Tibial nerve (tissue), 4 donors: ENCODE measurements around the gene STXBP6. TPM values are rescaled to one million over a fixed set of nuclear protein-coding genes. Genes with fewer than 3 reads are reported as not detected.

Source experiments
- DNase-seq, 2 donors: peaks; one replicate each; pipeline ENCODE4 v3.0.0-alpha.2; 2019; ENCODE audit warnings: low spot score in 2 of 2
- H3K27ac ChIP-seq, 4 donors: fragments of 200-600 bp; sonication (generic) in 3 of 4; one replicate each; pipeline ENCODE4 v1.5.1; 2017 to 2019; ENCODE audit warnings: mild to moderate bottlenecking in 1 of 4
- H3K27me3 ChIP-seq, 2 donors: fragments of 200-600 bp; sonication (generic) in 1 of 2; one replicate each; pipeline versions ENCODE4 v1.5.1 to v1.6.0; 2017 to 2019
- H3K36me3 ChIP-seq, 3 donors: fragments of 200-600 bp; sonication (generic); one replicate each; pipeline ENCODE4 v1.5.1; 2018 to 2019
- H3K4me1 ChIP-seq, 4 donors: fragments of 200-600 bp; sonication (generic) in 3 of 4; one replicate each; pipeline ENCODE4 v1.5.1; 2017 to 2019
- H3K4me3 ChIP-seq, 4 donors: fragments of 200-600 bp; sonication (generic) in 3 of 4; one replicate each; pipeline ENCODE4 v1.5.1; 2017 to 2019; ENCODE audit warnings: mild to moderate bottlenecking in 1 of 4, moderate library complexity in 1 of 4
- H3K9me3 ChIP-seq, 4 donors: fragments of 200-600 bp; sonication (generic) in 3 of 4; one replicate each; pipeline ENCODE4 v1.5.1; 2017 to 2019
- EP300 ChIP-seq, 2 donors: sonication (generic); formaldehyde crosslinking; IDR thresholded peaks; one replicate each; pipeline ENCODE4 v1.6.1; 2017; ENCODE audit warnings: antibody characterized with exemption in 2 of 2, mild to moderate bottlenecking in 1 of 2
- POLR2A ChIP-seq, 2 donors: fragments of 450-650 bp; IDR thresholded peaks; one replicate each; pipeline ENCODE4 v1.6.1; 2017; ENCODE audit warnings: antibody characterized with exemption in 2 of 2, mild to moderate bottlenecking in 2 of 2, moderate library complexity in 2 of 2
- WGBS, 2 donors: methylation state at CpG; one replicate each; pipeline ENCODE4 v1.1.5; 2018; 5-methylcytosine and 5-hydroxymethylcytosine counted together
- total RNA-seq, 4 donors: library from RNA; depleted of rRNA; stranded (reverse); fragments of >200 nt; gene quantifications; one replicate each; pipeline ENCODE4 v1.1.0, GENCODE V29; 2016
- TF ChIP-seq, protein P1 (sequence below), 5 experiments: fragments of 200-600 bp in 3 of 5; fragments of 450-650 bp in 2 of 5; sonication (generic) in 3 of 5; IDR thresholded peaks; one replicate each; pipeline ENCODE4 v1.5.1; 2016 to 2019; ENCODE audit warnings: antibody characterized with exemption in 5 of 5, mild to moderate bottlenecking in 3 of 5, moderate library complexity in 2 of 5

STXBP6 gene
- total RNA-seq, 4 donors from 2014 or later = 12.6 to 42.6 (median 33.5) TPM

DNA sequence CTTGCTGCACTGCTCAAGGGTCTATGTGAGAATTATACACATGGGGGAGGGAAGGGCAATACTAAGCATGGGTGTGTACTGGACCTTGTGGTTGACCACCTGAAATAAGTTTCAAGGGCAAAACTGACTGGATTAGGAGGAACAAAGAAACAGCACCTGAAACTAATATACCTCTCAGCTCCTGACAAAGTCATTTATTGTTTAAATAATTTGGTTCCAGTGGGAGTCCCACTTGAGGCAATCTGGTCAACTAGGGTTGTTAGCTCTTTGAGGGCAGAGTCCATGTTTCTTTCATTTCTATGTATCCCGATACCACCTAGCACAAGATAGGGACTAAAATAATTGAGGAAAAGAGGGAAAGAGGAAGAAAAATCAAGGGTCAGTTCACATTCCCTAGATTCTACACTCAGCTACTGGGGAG lies 45.5 kb downstream of the STXBP6 start:
- no peaks in the 10 kb centered on the region for H3K9me3 ChIP-seq
- H3K4me3 ChIP-seq = no peak overlapping the region
- 90 to 94% methylated on average over 1 of the region's 1 CpG for WGBS, 2 donors
- DNase-seq = no peak
- no peaks in the 10 kb centered on the region for H3K27me3 ChIP-seq
- TF ChIP-seq POLR2A (IDR thresholded peaks at IDR 0.05) (no peak), EP300 (IDR thresholded peaks at IDR 0.05) (no peak)
- TF ChIP-seq, protein P1, sequence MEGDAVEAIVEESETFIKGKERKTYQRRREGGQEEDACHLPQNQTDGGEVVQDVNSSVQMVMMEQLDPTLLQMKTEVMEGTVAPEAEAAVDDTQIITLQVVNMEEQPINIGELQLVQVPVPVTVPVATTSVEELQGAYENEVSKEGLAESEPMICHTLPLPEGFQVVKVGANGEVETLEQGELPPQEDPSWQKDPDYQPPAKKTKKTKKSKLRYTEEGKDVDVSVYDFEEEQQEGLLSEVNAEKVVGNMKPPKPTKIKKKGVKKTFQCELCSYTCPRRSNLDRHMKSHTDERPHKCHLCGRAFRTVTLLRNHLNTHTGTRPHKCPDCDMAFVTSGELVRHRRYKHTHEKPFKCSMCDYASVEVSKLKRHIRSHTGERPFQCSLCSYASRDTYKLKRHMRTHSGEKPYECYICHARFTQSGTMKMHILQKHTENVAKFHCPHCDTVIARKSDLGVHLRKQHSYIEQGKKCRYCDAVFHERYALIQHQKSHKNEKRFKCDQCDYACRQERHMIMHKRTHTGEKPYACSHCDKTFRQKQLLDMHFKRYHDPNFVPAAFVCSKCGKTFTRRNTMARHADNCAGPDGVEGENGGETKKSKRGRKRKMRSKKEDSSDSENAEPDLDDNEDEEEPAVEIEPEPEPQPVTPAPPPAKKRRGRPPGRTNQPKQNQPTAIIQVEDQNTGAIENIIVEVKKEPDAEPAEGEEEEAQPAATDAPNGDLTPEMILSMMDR (IDR thresholded peaks at IDR 0.05) = no peak
- no peaks in the 10 kb centered on the region for H3K36me3 ChIP-seq
- H3K4me1 ChIP-seq = peaks cover 0 to 18% (median 5%) of the 10 kb centered on the region in 4 donors
- no peak overlapping the region for H3K27ac ChIP-seq

DNA sequence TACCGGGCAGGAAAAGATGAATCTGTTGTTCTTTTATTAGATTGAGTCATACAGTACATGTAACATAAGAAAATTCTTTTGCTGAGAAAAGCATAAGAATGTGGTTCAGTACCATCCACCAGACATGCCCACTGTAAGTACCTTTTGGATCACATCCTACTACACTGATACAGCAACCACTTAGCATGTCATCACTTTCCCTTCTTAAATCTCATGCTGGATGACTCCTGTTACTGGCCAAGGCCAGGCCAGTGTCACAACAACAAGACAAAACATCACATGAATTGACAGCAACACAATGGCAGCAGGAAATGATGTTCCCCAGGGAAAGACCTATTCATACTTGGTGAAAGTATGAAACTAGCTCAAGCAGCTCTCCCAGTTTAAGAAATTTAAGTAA lies 46.4 kb downstream of the STXBP6 start:
- Histone ChIP-seq H3K4me3 (no peak overlapping the region), H3K27ac (no peak overlapping the region), H3K4me1 (peaks cover 0 to 18% (median 5%) of the 10 kb centered on the region in 4 donors), H3K27me3 (no peaks in the 10 kb centered on the region), H3K9me3 (no peaks in the 10 kb centered on the region), H3K36me3 (no peaks in the 10 kb centered on the region)
- DNase-seq = no peak
- peak in 1 of 2 donors; percentile 14 for TF ChIP-seq EP300 (IDR thresholded peaks at IDR 0.05)
- TF ChIP-seq, protein P1 (IDR thresholded peaks at IDR 0.05) = no peak
- 74 to 89% methylated on average over 1 of the region's 1 CpG for WGBS, 2 donors

DNA sequence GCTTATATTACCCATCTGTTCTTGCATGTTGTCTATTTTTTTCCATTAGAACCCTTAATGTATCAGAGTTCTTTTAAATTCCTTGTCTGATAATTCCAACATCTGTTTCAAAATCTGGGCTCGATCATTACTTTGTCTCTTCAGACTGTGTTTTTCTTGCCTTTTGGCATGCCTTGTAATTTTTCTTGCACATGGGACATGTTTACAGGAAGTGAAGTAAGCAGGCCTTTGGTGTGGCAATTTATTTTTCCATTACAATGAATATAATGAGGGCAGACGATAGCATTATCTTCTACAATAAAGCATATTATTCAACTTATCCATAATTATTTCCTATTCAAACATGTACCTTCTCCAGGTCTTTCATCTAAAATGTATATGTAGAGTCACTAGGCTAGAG lies 48.3 kb downstream of the STXBP6 start:
- no peaks in the 10 kb centered on the region for H3K36me3 ChIP-seq
- H3K9me3 ChIP-seq = no peaks in the 10 kb centered on the region
- peak overlapping the region in 2 of 4 donors; percentile 61 to 67 for H3K27ac ChIP-seq
- peaks cover 0 to 18% (median 5%) of the 10 kb centered on the region in 4 donors for H3K4me1 ChIP-seq
- WGBS, 2 donors = 20 to 24% methylated on average over 2 of the region's 2 CpGs
- H3K4me3 ChIP-seq = no peak overlapping the region
- TF ChIP-seq POLR2A (IDR thresholded peaks at IDR 0.05) (no peak), EP300 (IDR thresholded peaks at IDR 0.05) (peak in 1 of 2 donors; percentile 81)
- DNase-seq = peak in 1 of 2 donors; percentile 24
- no peaks in the 10 kb centered on the region for H3K27me3 ChIP-seq

DNA sequence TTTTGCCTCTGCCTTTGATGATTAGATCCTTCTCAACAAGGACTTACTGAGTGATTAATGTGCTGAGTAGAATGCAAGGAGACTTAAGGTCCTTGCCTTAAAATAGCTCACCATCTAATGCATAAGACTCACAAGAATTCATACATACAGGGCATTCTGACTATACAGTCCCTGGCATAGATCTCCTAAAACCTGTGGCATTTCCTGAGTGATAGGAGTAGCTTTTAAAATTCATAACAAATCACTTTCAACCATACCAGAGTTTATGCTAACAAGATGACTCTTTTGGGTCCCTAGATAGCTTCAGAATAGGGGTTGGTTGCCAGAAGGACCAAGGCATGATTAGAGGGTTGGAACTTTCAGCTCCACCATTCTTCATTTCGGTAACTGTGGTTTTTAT lies 48.8 kb downstream of the STXBP6 start:
- no peaks in the 10 kb centered on the region for H3K27me3 ChIP-seq
- H3K27ac ChIP-seq = peak overlapping the region in 2 of 4 donors; percentile 57 to 67
- 67 to 72% methylated on average over 1 of the region's 1 CpG for WGBS, 2 donors
- H3K36me3 ChIP-seq = no peaks in the 10 kb centered on the region
- no peak overlapping the region for H3K4me3 ChIP-seq
- peaks cover 0 to 18% (median 5%) of the 10 kb centered on the region in 4 donors for H3K4me1 ChIP-seq
- H3K9me3 ChIP-seq = no peaks in the 10 kb centered on the region
- no peak for TF ChIP-seq EP300 (IDR thresholded peaks at IDR 0.05)
- TF ChIP-seq POLR2A (IDR thresholded peaks at IDR 0.05) = no peak
- TF ChIP-seq, protein P1 (IDR thresholded peaks at IDR 0.05) = no peak
- no peak for DNase-seq

DNA sequence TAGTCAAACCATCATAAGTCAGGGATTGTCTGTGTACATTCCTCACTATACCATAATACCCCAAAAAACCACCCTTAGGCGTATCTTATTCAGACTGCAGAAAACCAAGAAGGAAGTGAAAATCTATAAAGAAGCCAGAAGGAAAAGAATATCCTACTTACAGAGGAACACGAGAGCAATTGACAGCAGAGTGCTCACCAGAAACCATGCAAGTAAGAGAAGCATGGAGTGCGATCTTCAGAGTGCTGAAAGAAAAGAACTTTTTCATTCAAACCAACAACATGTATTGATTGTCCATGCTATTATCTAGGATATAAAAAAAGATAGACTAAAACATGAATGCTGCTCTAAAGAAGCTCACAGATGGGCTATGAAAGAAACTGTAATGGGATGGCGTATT lies 50.8 kb downstream of the STXBP6 start:
- 91 to 94% methylated on average over 4 of the region's 4 CpGs for WGBS, 2 donors
- no peaks in the 10 kb centered on the region for H3K36me3 ChIP-seq
- H3K27ac ChIP-seq = no peak overlapping the region
- DNase-seq = no peak
- peaks cover 0 to 18% (median 5%) of the 10 kb centered on the region in 4 donors for H3K4me1 ChIP-seq
- TF ChIP-seq POLR2A (IDR thresholded peaks at IDR 0.05) = no peak
- TF ChIP-seq EP300 (IDR thresholded peaks at IDR 0.05) = no peak
- TF ChIP-seq, protein P1 (IDR thresholded peaks at IDR 0.05) = no peak
- H3K9me3 ChIP-seq = no peaks in the 10 kb centered on the region
- H3K27me3 ChIP-seq = no peaks in the 10 kb centered on the region
- H3K4me3 ChIP-seq = no peak overlapping the region
